Omental fat pad (tissue), 4 donors: ENCODE measurements around the gene FGF23. TPM values are rescaled to one million over a fixed set of nuclear protein-coding genes. Genes with fewer than 3 reads are reported as not detected.

Experiments used
- ATAC-seq: fragments of 150-250 bp; one replicate; pipeline ENCODE4 v1.9.1; 2016; ENCODE audit warnings: mild to moderate bottlenecking, moderate library complexity; ENCODE audit not compliant: low FRiP score
- DNase-seq: peaks from one replicate; pipeline ENCODE4 v3.0.0-alpha.2; 2019; ENCODE audit warnings: low spot score
- total RNA-seq, 4 donors: library from RNA; depleted of rRNA; stranded (reverse); fragments of >200 nt; gene quantifications; one replicate each; pipeline ENCODE4 v1.1.0, GENCODE V29; 2016
- TF ChIP-seq, protein P1 (sequence below), 3 donors: fragments of 450-650 bp; IDR thresholded peaks; one replicate each; pipeline ENCODE4 v1.5.1; 2016 to 2017; ENCODE audit warnings: antibody characterized with exemption in 3 of 3, mild to moderate bottlenecking in 3 of 3, moderate library complexity in 2 of 3

FGF23 gene
- total RNA-seq, 4 donors from 2014 or later: not detected

DNA sequence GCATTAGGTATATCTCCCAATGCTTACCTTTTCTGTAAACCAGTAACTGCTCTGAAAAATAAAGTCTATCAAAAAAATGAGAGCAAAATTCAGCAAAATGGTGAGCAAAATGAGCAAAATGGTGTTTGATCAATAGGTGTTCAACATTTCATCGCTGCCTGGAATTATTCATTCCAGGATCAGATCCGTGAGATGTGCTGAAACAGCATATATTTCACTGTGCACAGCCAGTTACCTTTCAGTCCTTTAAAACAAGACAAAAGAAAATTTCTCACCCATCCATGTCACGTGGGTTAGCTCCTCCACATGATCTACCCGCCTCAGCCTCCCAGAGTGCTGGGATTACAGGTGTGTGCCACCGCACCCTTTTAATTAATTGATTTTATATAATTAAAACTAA is 8.1 kb upstream of the FGF23 start:
- TF ChIP-seq, protein P1, sequence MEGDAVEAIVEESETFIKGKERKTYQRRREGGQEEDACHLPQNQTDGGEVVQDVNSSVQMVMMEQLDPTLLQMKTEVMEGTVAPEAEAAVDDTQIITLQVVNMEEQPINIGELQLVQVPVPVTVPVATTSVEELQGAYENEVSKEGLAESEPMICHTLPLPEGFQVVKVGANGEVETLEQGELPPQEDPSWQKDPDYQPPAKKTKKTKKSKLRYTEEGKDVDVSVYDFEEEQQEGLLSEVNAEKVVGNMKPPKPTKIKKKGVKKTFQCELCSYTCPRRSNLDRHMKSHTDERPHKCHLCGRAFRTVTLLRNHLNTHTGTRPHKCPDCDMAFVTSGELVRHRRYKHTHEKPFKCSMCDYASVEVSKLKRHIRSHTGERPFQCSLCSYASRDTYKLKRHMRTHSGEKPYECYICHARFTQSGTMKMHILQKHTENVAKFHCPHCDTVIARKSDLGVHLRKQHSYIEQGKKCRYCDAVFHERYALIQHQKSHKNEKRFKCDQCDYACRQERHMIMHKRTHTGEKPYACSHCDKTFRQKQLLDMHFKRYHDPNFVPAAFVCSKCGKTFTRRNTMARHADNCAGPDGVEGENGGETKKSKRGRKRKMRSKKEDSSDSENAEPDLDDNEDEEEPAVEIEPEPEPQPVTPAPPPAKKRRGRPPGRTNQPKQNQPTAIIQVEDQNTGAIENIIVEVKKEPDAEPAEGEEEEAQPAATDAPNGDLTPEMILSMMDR (IDR thresholded peaks at IDR 0.05): no peak
- ATAC-seq (no peak), DNase-seq (no peak)

DNA sequence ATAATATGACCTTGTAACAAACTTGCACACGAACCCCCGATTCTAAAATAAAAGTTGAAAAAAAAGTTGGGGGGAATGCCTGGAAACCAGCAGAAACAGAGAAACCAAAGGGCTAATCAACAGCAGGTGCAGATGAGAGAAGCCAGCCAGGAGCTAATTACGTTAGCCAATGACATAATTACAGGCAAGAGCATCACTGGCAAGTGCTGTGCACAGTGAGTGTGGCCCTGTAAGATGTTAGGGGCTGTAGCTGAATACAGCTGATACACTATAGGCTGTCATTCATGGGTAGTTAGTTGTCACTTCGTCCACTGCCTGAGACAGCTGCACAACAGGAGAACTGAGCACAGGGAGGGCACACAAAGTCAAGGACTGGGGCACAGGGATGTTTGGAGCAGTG is 7.3 kb upstream of the FGF23 start:
- TF ChIP-seq, protein P1 (IDR thresholded peaks at IDR 0.05): no peak
- no peak for ATAC-seq

DNA sequence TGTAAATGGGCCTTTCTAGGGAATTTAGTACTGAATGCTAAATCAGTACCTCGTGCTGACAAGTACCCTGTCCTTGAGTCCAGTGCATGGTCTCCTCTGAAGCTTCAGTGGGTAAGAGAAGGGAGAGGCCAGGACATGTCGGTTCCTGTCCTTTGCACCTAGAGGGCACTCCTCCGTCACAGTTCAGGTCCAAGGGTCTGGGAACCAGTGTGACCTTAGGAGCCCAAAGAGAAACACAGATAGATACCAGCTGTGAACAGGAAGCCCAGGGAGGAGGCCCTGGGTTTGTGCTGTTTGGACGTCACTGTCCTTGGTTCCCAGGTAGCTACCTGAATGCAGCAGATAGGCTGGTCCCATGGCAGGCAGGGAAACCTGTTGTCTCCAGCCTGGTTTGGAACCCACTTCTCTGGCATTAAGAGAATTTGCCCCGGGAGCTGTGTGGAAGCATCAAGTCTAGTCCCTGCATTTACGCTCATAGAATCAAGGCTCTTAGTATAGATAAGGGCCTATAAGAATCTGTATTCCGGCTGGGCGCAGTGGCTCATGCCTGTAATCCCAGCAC is 3.9 kb upstream of the FGF23 start:
- DNase-seq (no peak), ATAC-seq (no peak)
- TF ChIP-seq, protein P1 (IDR thresholded peaks at IDR 0.05): no peak

More for the DNA sequence above, 7.3 kb upstream of the FGF23 start:
- DNase-seq: no peak

DNA sequence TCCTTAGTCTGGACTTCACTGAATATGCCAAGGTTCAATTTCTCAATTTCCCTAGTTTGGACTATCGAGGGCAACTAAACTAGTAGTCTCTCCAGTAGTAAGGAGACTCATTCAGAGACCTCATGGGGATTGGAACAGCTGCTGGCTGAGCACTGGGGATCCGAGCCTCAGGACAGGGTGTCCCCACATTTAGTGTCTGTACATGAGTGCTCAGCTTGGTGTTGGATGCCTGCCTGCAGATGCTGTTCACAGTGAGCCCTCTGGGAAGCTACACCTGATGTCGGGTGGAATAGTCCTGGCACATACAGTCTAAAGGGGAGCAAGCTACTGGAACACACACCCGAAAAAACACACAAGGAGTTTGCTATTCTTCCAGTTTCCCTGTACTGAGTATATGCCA is 820 bp upstream of the FGF23 start:
- ATAC-seq: no peak
- TF ChIP-seq, protein P1 (IDR thresholded peaks at IDR 0.05): no peak
- no peak for DNase-seq

DNA sequence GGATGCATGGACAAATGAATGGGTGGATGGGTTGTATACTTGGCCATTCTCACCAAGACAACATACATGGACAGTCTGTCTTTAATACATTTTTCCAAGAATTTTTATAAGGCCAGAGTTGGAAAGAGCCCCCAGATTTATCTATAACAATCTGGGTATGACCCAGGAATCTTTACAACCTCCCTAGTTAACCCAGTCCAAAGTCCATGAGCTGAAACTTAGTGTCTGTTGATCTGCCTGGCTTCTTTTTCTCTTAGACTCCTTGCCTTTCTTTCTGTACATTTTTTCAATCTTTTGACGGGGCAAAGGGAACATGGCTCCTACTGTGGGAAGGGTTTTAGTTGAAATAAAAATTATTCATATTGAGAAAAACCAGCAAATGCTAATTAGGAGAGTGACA is 740 bp downstream of the FGF23 start:
- no peak for ATAC-seq
- TF ChIP-seq, protein P1 (IDR thresholded peaks at IDR 0.05): no peak
- DNase-seq: no peak

DNA sequence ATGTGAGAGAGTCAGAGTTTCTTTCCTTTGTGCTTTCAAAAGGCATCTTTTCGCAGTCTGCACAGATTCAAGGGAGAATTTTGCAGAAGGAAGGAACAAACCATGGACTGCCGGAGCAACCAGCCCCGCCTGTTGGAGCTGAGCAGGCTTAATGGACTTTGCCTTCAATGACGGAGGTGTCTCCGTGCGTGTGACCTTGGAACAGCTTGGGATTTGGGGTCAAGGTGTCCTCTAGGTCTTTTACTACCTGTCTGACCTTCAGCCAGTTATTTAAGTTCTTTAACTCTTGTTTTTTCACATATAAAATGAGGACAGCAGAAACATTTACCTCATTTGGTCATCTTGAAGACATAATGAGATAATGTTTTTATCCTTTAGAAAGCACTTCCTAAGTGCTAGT is 4.1 kb downstream of the FGF23 start:
- TF ChIP-seq, protein P1 (IDR thresholded peaks at IDR 0.05): no peak
- no peak for DNase-seq
- no peak for ATAC-seq

DNA sequence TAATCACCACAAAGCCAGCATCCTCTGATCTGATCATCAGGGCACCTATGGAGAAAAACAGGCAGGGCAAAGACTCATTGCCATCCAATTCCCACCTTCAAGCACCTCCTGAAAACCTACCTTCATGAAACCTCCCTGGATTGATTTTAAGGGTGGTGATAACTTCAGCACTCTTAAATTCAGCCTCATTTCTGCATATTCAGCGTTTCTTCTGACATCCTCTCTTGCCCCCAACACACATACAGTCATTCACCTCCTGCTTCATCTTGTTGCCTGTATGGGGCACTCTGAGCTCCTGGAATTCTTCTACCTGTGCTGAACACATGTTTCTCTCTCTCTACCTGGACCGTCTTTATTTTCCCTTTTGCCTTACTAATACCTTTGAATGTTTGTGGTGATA is 6.9 kb downstream of the FGF23 start:
- ATAC-seq (no peak), DNase-seq (no peak)
- TF ChIP-seq, protein P1 (IDR thresholded peaks at IDR 0.05): no peak
